HepG2 (cell line): ENCODE results near the gene ESPN. TPM values are rescaled to one million over a fixed set of nuclear protein-coding genes. Genes with fewer than 3 reads are reported as not detected.

Experiments
- ATAC-seq: fragments of 200-7000 bp; cut with Tn5 transposase; 3 replicates; pipeline ENCODE4 v1.9.1; 2020; ENCODE audit warnings: mild to moderate bottlenecking, moderate library complexity
- BruUV-seq: library from RNA; stranded (reverse); fragments of 400-500 nt; replicated peaks from 2 replicates; lab custom pipeline; 2021; lab: Mats Ljungman, UMichigan
- CTCF ChIA-PET: fragments of 300-600 bp; formaldehyde crosslinking; extraction: SDS; loops from one replicate; lab custom pipeline; 2021; ENCODE audit warnings: low total read pairs, inconsistent platforms, low intra/inter-chr PET ratio; lab: Yijun Ruan, JAX
- POLR2A ChIA-PET: fragments of 350-600 bp; sonication (Branson Sonifier 250); formaldehyde crosslinking; loops from one replicate; lab custom pipeline; 2020; ENCODE audit warnings: antibody characterized with exemption, inconsistent platforms; lab: Yijun Ruan, JAX
- DNase-seq: peaks from one replicate; pipeline ENCODE4 v3.0.0-alpha.2; 2015; ENCODE audit warnings: low spot score
- FAIRE-seq: peaks from 3 replicates; lab custom pipeline; 2011; peaks lifted over from hg19 to GRCh38; lab: Jason Lieb, UNC
- H2AFZ ChIP-seq: one replicate; pipeline ENCODE4 v1.6.1; 2011; ENCODE audit warnings: low read length, inconsistent platforms
- H3K27ac ChIP-seq: fragments of 300-600 bp; 3 replicates; pipeline ENCODE4 v1.8.0; 2011; ENCODE audit warnings: mixed run types, mild to moderate bottlenecking, mixed read lengths, low read length, inconsistent platforms; ENCODE audit not compliant: insufficient read depth; ENCODE audit errors: extremely low read length
- H3K27me3 ChIP-seq, 2 experiments: fragments of 200-600 bp in 1 of 2; 2 replicates in 1 of 2; 3 replicates in 1 of 2; pipeline versions ENCODE4 v1.6.0 to v1.8.0; 2011; ENCODE audit warnings: low read length in 2 of 2, mild to moderate bottlenecking in 2 of 2, moderate library complexity in 2 of 2, inconsistent platforms in 1 of 2; ENCODE audit not compliant: insufficient read depth in 2 of 2, control insufficient read depth in 1 of 2
- H3K36me3 ChIP-seq, 2 experiments: fragments of 200-600 bp in 1 of 2; replicated peaks in 1 of 2; 2 replicates in 1 of 2; 3 replicates in 1 of 2; pipeline versions ENCODE4 v1.5.1 to v1.8.0; 2011; ENCODE audit warnings: low read length in 2 of 2, inconsistent platforms in 1 of 2; ENCODE audit not compliant: insufficient read depth in 2 of 2, control insufficient read depth in 1 of 2
- H3K4me1 ChIP-seq: 2 replicates; pipeline ENCODE4 v1.5.1; 2012; ENCODE audit warnings: low read length, inconsistent platforms; ENCODE audit not compliant: insufficient read depth
- H3K4me2 ChIP-seq: 2 replicates; pipeline ENCODE4 v1.6.0; 2011; ENCODE audit warnings: low read depth, low read length, inconsistent platforms
- H3K4me3 ChIP-seq, 3 experiments: fragments of 200-600 bp in 1 of 3; sonication (generic), shearing (Covaris generic) in 1 of 3; replicated peaks in 1 of 3; 2 replicates each; pipeline ENCODE4 v1.5.1; 2011 to 2016; ENCODE audit warnings: low read length in 3 of 3, inconsistent platforms in 2 of 3, low read depth in 2 of 3, mild to moderate bottlenecking in 2 of 3, control low read depth in 1 of 3, mixed read lengths in 1 of 3; ENCODE audit not compliant: insufficient read depth in 1 of 3
- H3K79me2 ChIP-seq: one replicate; pipeline ENCODE4 v1.6.1; 2011; ENCODE audit warnings: low read length, inconsistent platforms; ENCODE audit not compliant: insufficient read depth
- H3K9ac ChIP-seq: 2 replicates; pipeline ENCODE4 v1.6.0; 2011; ENCODE audit warnings: mild to moderate bottlenecking, low read depth, low read length, inconsistent platforms; ENCODE audit not compliant: insufficient read depth
- H3K9me3 ChIP-seq: 2 replicates; pipeline ENCODE4 v1.5.1; 2012; ENCODE audit warnings: mild to moderate bottlenecking, low read length
- H4K20me1 ChIP-seq: 2 replicates; pipeline ENCODE4 v1.6.0; 2011; ENCODE audit warnings: inconsistent platforms, mild to moderate bottlenecking, low read length, moderate library complexity; ENCODE audit not compliant: insufficient read depth
- GATAD1 ChIP-seq: IDR thresholded peaks from 2 replicates; pipeline ENCODE4 v1.6.1; 2016; ENCODE audit warnings: missing genetic modification reagents, missing compliant biosample characterization
- HIC2 ChIP-seq: sonication (generic); formaldehyde crosslinking; IDR thresholded peaks from 2 replicates; pipeline ENCODE4 v1.9.0; 2022; ENCODE audit warnings: low read depth, missing genetic modification reagents
- HMGA1 ChIP-seq: sonication (generic); formaldehyde crosslinking; conservative IDR thresholded peaks from 2 replicates; pipeline ENCODE4 v1.4.0; 2020; ENCODE audit warnings: missing genetic modification reagents
- HNF1A ChIP-seq, 2 experiments: sonication (generic) in 1 of 2; formaldehyde crosslinking in 1 of 2; IDR thresholded peaks; 2 replicates each; pipeline versions ENCODE4 v1.4.0 to v1.6.1; 2016 to 2020; ENCODE audit warnings: borderline replicate concordance in 1 of 2, low read depth in 1 of 2, mild to moderate bottlenecking in 1 of 2, missing genetic modification reagents in 1 of 2
- HOMEZ ChIP-seq: IDR thresholded peaks from 2 replicates; pipeline ENCODE4 v1.6.1; 2016; ENCODE audit warnings: low read depth
- MXD1 ChIP-seq: sonication (generic); formaldehyde crosslinking; IDR thresholded peaks from 2 replicates; pipeline ENCODE4 v1.4.0; 2020; ENCODE audit warnings: mild to moderate bottlenecking, missing genetic modification reagents
- NFAT5 ChIP-seq: sonication (generic); formaldehyde crosslinking; IDR thresholded peaks from 2 replicates; pipeline ENCODE4 v1.4.0; 2020; ENCODE audit warnings: missing genetic modification reagents
- REL ChIP-seq: sonication (generic); formaldehyde crosslinking; conservative IDR thresholded peaks from 2 replicates; pipeline ENCODE4 v1.8.0; 2022; ENCODE audit warnings: mild to moderate bottlenecking, missing genetic modification reagents, moderate library complexity
- SALL2 ChIP-seq: sonication (generic); formaldehyde crosslinking; IDR thresholded peaks from 2 replicates; pipeline ENCODE4 v1.8.1; 2023; ENCODE audit warnings: mild to moderate bottlenecking, missing genetic modification reagents, inconsistent platforms
- WGBS: methylation state at CpG from one replicate; pipeline ENCODE4 v1.1.6; 2017; ENCODE audit warnings: low lambda C conversion rate; 5-methylcytosine and 5-hydroxymethylcytosine counted together
- in situ Hi-C: cut with HindIII; loops from 2 replicates; pipeline ENCODE4 v1.10.0; 2017; ENCODE audit warnings: low pct_unique_long_range_greater_than_20kb; ENCODE audit not compliant: extremely low pct_ligation_motif_present
- intact Hi-C: fragments of 100-400 bp; cut with micrococcal nuclease; formaldehyde crosslinking; loops from one replicate; pipeline ENCODE4 v1.10.0; 2022; ENCODE audit not compliant: unreplicated experiment
- polyA plus RNA-seq, 8 experiments: library from polyadenylated mRNA; depleted of rRNA in 3 of 8; stranded (reverse) in 7 of 8; unstranded in 1 of 8; fragments of >200 nt; fragmentation: Illumina TruSeq in 4 of 8; extraction: Trizol in 4 of 8; gene quantifications; 2 replicates each; pipeline versions ENCODE4 v1.2.1 to v1.2.3, GENCODE V29; 2011 to 2016; ENCODE audit warnings: low read depth in 4 of 8, missing spikeins in 1 of 8, mixed read lengths in 1 of 8; ENCODE audit not compliant: insufficient read depth in 1 of 8
- total RNA-seq, 5 experiments: library from RNA; depleted of rRNA; stranded (reverse); fragments of >200 nt; fragmentation: Illumina TruSeq; extraction: Trizol; gene quantifications; 2 replicates each; pipeline ENCODE4 v1.2.3, GENCODE V29; 2016; ENCODE audit warnings: low read depth in 1 of 5

ESPN gene
- total and polyA plus RNA-seq, 2 of the 13 experiments (the other 11 are each of a cell fraction or from before 2014, with no cell fraction given), result 48.6 to 54.2 TPM

GRCh38 chr1:6450943-6451373, 26.4 kb downstream of the ESPN start:
- ATAC-seq, result peak; percentile 39
- Histone ChIP-seq H4K20me1 (0 out of 2 replicates have a peak, but pooled peaks cover 8% of the 10 kb centered on the region), H3K4me1 (peaks cover 39% of the 10 kb centered on the region), H3K9me3 (no peaks in the 10 kb centered on the region), H2AFZ (no peak overlapping the region), H3K27me3 (no peaks in the 10 kb centered on the region; a peak in 1 of 5 replicates), H3K79me2 (peaks cover 24% of the 10 kb centered on the region), H3K27ac (peak overlapping the region; percentile 91), H3K9ac (peak overlapping the region; percentile 85), H3K4me2 (peak overlapping the region; percentile 99), H3K36me3 (peaks cover 3 to 5% of the 10 kb centered on the region in 2 experiments; a peak in 3 of 5 replicates), H3K4me3 (peak overlapping the region; percentile 63 to 78 (median 77); a peak in 5 of 6 replicates)
- DNase-seq, result peak; percentile 89
- POLR2A ChIA-PET, result interaction anchor here (0.7 to 2.4 kb wide), 8 partner anchors 9 to 153 kb away, joined by 3 to 10 read pairs (median 4); no protein-coding TSS in a partner anchor
- peak; percentile 96 for FAIRE-seq
- in situ Hi-C loops, result no loop called here
- CTCF ChIA-PET, result no interaction called here
- WGBS, result 0% methylated on average over 2 of the region's 6 CpGs
- intact Hi-C loops, result no loop called here
- BruUV-seq, result no TSS peak
- 0 out of 2 replicates have a peak, but pooled peaks have one; percentile 63 for TF ChIP-seq REL
- 0 out of 2 replicates have a peak, but pooled peaks have one; percentile 30 for TF ChIP-seq GATAD1 (CRISPR knock-in tag)
- no peak; the same call in 1 of the 2 replicates for TF ChIP-seq HNF1A (IDR thresholded peaks at IDR 0.05; ENCODE audit: low read depth)
- peak; percentile 45; the same call in 1 of the 2 replicates for TF ChIP-seq HNF1A (CRISPR knock-in tag; IDR thresholded peaks at IDR 0.05; ENCODE audit: borderline replicate concordance)
- no peak for TF ChIP-seq HOMEZ (CRISPR knock-in tag)
- peak; percentile 83; the same call in 1 of the 2 replicates for TF ChIP-seq HIC2
- TF ChIP-seq MXD1, result 0 out of 2 replicates have a peak, but pooled peaks have one; percentile 44
- TF ChIP-seq SALL2 (CRISPR knock-in tag), result no peak
- TF ChIP-seq NFAT5 (CRISPR knock-in tag), result no peak
- TF ChIP-seq HMGA1 (CRISPR knock-in tag), result no peak
